Activated CD8-positive, alpha-beta memory T cell treated with anti-CD3 and anti-CD28 coated beads for 24 hours (primary cell): ENCODE results near the gene HES5.
"Not testable (repeated sequence)": the region's sequence is repeated elsewhere in the genome, so short reads cannot be mapped to it uniquely, and the experiment has no call there.

Experiments
- DNase-seq: peaks from one replicate; pipeline ENCODE4 v3.0.0-alpha.2; 2020

The HES5 gene

GRCh38 chr1:2529784-2530512 is at the start of gene HES5:
Gene HES5, minus strand, starts transcription at chr1:2530263. Its CDS starts 99 bp downstream, at chr1:2530164.
- peak; percentile 70 for DNase-seq

GRCh38 chr1:2578758-2579118 is 48.7 kb upstream of the HES5 start:
- DNase-seq, result no peak

- DNase-seq, result not testable (repeated sequence)
These were observed 47.6 kb upstream of the HES5 start for GRCh38 chr1:2577565-2578075.

- no peak for DNase-seq
These were observed 46.0 kb upstream of the HES5 start for GRCh38 chr1:2575801-2576663.

- no peak for DNase-seq
These were observed 44.3 kb upstream of the HES5 start for GRCh38 chr1:2574350-2574749.

- no peak for DNase-seq
These were observed 43.3 kb upstream of the HES5 start for GRCh38 chr1:2573250-2573920.

- no peak for DNase-seq
These were observed 41.3 kb upstream of the HES5 start for GRCh38 chr1:2571348-2571747.

- DNase-seq, result no peak
These were observed 40.3 kb upstream of the HES5 start for GRCh38 chr1:2570332-2570731.

- not testable (repeated sequence) for DNase-seq
These were observed 39.6 kb upstream of the HES5 start for GRCh38 chr1:2569703-2570102.

GRCh38 chr1:2569060-2569459 is 39.0 kb upstream of the HES5 start:
- no peak for DNase-seq

- not testable (repeated sequence) for DNase-seq
These were observed 38.2 kb upstream of the HES5 start for GRCh38 chr1:2568187-2568816.

GRCh38 chr1:2567083-2567679 is 37.1 kb upstream of the HES5 start:
- no peak for DNase-seq

GRCh38 chr1:2566101-2567045 is 36.3 kb upstream of the HES5 start:
- no peak for DNase-seq

- no peak for DNase-seq
These were observed 34.8 kb upstream of the HES5 start for GRCh38 chr1:2564815-2565374.

- no peak for DNase-seq
These were observed 34.1 kb upstream of the HES5 start for GRCh38 chr1:2564006-2564814.

- no peak for DNase-seq
These were observed 33.1 kb upstream of the HES5 start for GRCh38 chr1:2563205-2563604.

GRCh38 chr1:2561898-2562895 is 32.1 kb upstream of the HES5 start:
- no peak for DNase-seq

GRCh38 chr1:2561446-2561845 is 31.4 kb upstream of the HES5 start:
- DNase-seq, result no peak
